ENCODE measurements around the gene METTL26.

DNA sequence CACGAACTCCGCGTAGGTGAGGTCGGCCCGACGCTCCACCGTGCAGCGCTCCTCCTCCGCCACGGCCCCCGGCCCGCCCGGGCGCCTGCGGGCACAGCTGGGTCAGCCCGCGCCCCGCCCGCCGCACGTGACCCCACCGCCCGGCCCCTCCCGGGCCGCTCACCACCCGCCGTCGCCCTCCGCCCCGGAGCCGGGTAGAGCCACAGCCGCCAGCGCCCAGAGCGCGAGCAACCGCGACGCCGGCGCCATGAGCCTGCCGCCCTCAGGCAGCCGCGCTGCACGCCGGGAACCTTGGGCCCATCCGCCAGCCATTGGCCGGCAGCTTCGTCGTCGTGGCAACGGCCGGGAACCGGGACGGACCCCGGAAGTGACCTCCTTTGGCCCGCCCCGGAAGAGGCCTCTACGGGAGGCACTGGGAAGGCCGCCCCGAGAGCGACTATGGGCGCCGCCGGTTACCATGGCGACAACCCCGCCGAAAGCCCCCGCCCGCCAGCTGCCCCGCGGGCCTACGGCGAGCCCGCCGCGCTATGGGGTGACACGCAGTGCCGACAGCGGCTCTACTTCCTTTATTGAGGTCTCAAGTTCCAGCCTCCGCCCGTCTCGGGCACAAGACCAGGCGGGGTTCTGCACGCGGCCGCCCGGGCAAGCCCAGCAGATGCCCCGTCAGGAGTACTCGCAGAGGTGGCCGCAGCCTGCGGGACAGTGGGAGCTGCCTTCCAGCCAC is 48.1 kb upstream of the METTL26 start, which contains the start of gene JMJD8:
- TF ChIP-seq, protein P1, sequence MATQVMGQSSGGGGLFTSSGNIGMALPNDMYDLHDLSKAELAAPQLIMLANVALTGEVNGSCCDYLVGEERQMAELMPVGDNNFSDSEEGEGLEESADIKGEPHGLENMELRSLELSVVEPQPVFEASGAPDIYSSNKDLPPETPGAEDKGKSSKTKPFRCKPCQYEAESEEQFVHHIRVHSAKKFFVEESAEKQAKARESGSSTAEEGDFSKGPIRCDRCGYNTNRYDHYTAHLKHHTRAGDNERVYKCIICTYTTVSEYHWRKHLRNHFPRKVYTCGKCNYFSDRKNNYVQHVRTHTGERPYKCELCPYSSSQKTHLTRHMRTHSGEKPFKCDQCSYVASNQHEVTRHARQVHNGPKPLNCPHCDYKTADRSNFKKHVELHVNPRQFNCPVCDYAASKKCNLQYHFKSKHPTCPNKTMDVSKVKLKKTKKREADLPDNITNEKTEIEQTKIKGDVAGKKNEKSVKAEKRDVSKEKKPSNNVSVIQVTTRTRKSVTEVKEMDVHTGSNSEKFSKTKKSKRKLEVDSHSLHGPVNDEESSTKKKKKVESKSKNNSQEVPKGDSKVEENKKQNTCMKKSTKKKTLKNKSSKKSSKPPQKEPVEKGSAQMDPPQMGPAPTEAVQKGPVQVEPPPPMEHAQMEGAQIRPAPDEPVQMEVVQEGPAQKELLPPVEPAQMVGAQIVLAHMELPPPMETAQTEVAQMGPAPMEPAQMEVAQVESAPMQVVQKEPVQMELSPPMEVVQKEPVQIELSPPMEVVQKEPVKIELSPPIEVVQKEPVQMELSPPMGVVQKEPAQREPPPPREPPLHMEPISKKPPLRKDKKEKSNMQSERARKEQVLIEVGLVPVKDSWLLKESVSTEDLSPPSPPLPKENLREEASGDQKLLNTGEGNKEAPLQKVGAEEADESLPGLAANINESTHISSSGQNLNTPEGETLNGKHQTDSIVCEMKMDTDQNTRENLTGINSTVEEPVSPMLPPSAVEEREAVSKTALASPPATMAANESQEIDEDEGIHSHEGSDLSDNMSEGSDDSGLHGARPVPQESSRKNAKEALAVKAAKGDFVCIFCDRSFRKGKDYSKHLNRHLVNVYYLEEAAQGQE (IDR thresholded peaks at IDR 0.05; ENCODE audit: insufficient replicate concordance, low read depth) = no peak
- TF ChIP-seq SPI1 (IDR thresholded peaks at IDR 0.05; ENCODE audit: borderline replicate concordance, low read depth) = peak; percentile 25; the same call in 1 of the 2 replicates
- TF ChIP-seq, protein P2, sequence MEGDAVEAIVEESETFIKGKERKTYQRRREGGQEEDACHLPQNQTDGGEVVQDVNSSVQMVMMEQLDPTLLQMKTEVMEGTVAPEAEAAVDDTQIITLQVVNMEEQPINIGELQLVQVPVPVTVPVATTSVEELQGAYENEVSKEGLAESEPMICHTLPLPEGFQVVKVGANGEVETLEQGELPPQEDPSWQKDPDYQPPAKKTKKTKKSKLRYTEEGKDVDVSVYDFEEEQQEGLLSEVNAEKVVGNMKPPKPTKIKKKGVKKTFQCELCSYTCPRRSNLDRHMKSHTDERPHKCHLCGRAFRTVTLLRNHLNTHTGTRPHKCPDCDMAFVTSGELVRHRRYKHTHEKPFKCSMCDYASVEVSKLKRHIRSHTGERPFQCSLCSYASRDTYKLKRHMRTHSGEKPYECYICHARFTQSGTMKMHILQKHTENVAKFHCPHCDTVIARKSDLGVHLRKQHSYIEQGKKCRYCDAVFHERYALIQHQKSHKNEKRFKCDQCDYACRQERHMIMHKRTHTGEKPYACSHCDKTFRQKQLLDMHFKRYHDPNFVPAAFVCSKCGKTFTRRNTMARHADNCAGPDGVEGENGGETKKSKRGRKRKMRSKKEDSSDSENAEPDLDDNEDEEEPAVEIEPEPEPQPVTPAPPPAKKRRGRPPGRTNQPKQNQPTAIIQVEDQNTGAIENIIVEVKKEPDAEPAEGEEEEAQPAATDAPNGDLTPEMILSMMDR (IDR thresholded peaks at IDR 0.05; ENCODE audit: insufficient read depth, low read length) = no peak
- TF ChIP-seq POLR2AphosphoS5 (IDR thresholded peaks at IDR 0.05; ENCODE audit: low read depth) = peak; percentile 62
- peak; percentile 93 for TF ChIP-seq GABPA (IDR thresholded peaks at IDR 0.05; ENCODE audit: low read depth)
